GM12878 (cell line): ENCODE measurements around the gene CBLB. TPM values are rescaled to one million over a fixed set of nuclear protein-coding genes. Genes with fewer than 3 reads are reported as not detected.

Experiments
- ATAC-seq: fragments of 200-7000 bp; cut with Tn5 transposase; 3 replicates; pipeline ENCODE4 v1.9.1; 2020; ENCODE audit warnings: mild to moderate bottlenecking, moderate library complexity
- BruUV-seq: library from RNA; stranded (reverse); fragments of 400-500 nt; replicated peaks from 2 replicates; lab custom pipeline; 2021; lab: Mats Ljungman, UMichigan
- CTCF ChIA-PET: fragments of 300-600 bp; sonication (Branson Sonifier 250); formaldehyde crosslinking; extraction: SDS; loops from one replicate; lab custom pipeline; 2021; ENCODE audit warnings: inconsistent platforms; lab: Yijun Ruan, JAX
- POLR2A ChIA-PET: fragments of 350-600 bp; formaldehyde crosslinking; extraction: SDS; loops from one replicate; lab custom pipeline; 2021; ENCODE audit warnings: inconsistent platforms; lab: Charles Lee
- RAD21 ChIA-PET: fragments of 300-600 bp; sonication (Branson Sonifier 250); formaldehyde crosslinking; loops from one replicate; lab custom pipeline; 2023; ENCODE audit warnings: antibody characterized with exemption; ENCODE audit not compliant: unreplicated experiment; lab: Charles Lee
- SMC1A ChIA-PET: fragments of 300-600 bp; sonication (Branson Sonifier 250); formaldehyde crosslinking; loops from one replicate; lab custom pipeline; 2023; ENCODE audit not compliant: unreplicated experiment, uncharacterized antibody; lab: Charles Lee
- DNase-seq: peaks from one replicate; pipeline ENCODE4 v3.0.0-alpha.2; 2011; ENCODE audit warnings: low read depth, low spot score
- FAIRE-seq: peaks from 3 replicates; lab custom pipeline; 2011; peaks lifted over from hg19 to GRCh38; lab: Jason Lieb, UNC
- H2AFZ ChIP-seq: 2 replicates; pipeline ENCODE4 v1.6.0; 2011; ENCODE audit warnings: low read depth, low read length, control low read depth; ENCODE audit not compliant: control insufficient read depth
- H3K27ac ChIP-seq: 2 replicates; pipeline ENCODE4 v1.5.1; 2011; ENCODE audit warnings: control low read depth; ENCODE audit not compliant: control insufficient read depth, insufficient read depth
- H3K27me3 ChIP-seq, 2 experiments: replicated peaks in 1 of 2; 2 replicates each; pipeline versions ENCODE4 v1.6.0 to v1.6.1; 2011; ENCODE audit warnings: low read length in 1 of 2; ENCODE audit not compliant: control insufficient read depth in 2 of 2, insufficient read depth in 2 of 2
- H3K36me3 ChIP-seq, 2 experiments: 2 replicates each; pipeline ENCODE4 v1.5.1; 2011; ENCODE audit warnings: low read length in 1 of 2; ENCODE audit not compliant: control insufficient read depth in 2 of 2, insufficient read depth in 2 of 2
- H3K4me1 ChIP-seq: 2 replicates; pipeline ENCODE4 v1.6.1; 2011; ENCODE audit warnings: mild to moderate bottlenecking, low read length, moderate library complexity, mixed read lengths; ENCODE audit not compliant: control insufficient read depth, insufficient read depth
- H3K4me2 ChIP-seq: 2 replicates; pipeline ENCODE4 v1.6.0; 2011; ENCODE audit warnings: control low read depth; ENCODE audit not compliant: control insufficient read depth, insufficient read depth
- H3K4me3 ChIP-seq: fragments of 200-600 bp; sonication (generic); 2 replicates; pipeline ENCODE4 v1.5.1; 2016
- H3K79me2 ChIP-seq: 2 replicates; pipeline ENCODE4 v1.6.0; 2011; ENCODE audit warnings: low read length; ENCODE audit not compliant: control insufficient read depth, insufficient read depth
- H3K9ac ChIP-seq: 2 replicates; pipeline ENCODE4 v1.8.0; 2011; ENCODE audit warnings: low read length, control low read depth, mixed read lengths; ENCODE audit not compliant: control insufficient read depth, insufficient read depth
- H3K9me3 ChIP-seq: replicated peaks from 3 replicates; pipeline ENCODE4 v1.5.1; 2011; ENCODE audit warnings: mild to moderate bottlenecking, low read length; ENCODE audit not compliant: control insufficient read depth, insufficient read depth
- H4K20me1 ChIP-seq: 2 replicates; pipeline ENCODE4 v1.6.0; 2011; ENCODE audit not compliant: control insufficient read depth, insufficient read depth
- BCL11A ChIP-seq: IDR thresholded peaks from 2 replicates; pipeline ENCODE4 v1.6.1; 2011; ENCODE audit warnings: low read depth, low read length
- BRCA1 ChIP-seq: IDR thresholded peaks from 2 replicates; pipeline ENCODE4 v1.6.1; 2011; ENCODE audit warnings: low read depth, low read length, improper control_type of control experiment
- GATAD2B ChIP-seq: fragments of 450-650 bp; conservative IDR thresholded peaks from 2 replicates; pipeline ENCODE4 v1.6.1; 2017; ENCODE audit warnings: low read depth, mild to moderate bottlenecking, moderate library complexity
- IKZF2 ChIP-seq, 2 experiments: fragments of 450-650 bp; IDR thresholded peaks; 2 replicates each; pipeline ENCODE4 v1.6.1; 2017; ENCODE audit warnings: mild to moderate bottlenecking in 2 of 2, moderate library complexity in 2 of 2
- POLR2A ChIP-seq: IDR thresholded peaks from 2 replicates; pipeline ENCODE4 v1.6.1; 2011; ENCODE audit warnings: low read depth, mild to moderate bottlenecking, low read length
- POU2F2 ChIP-seq: IDR thresholded peaks from 3 replicates; pipeline ENCODE4 v1.6.1; 2011; ENCODE audit warnings: low read depth, mild to moderate bottlenecking, low read length, borderline replicate concordance
- RBBP5 ChIP-seq: fragments of 200-600 bp; sonication (generic); conservative IDR thresholded peaks from 2 replicates; pipeline ENCODE4 v1.6.1; 2016
- STAT3 ChIP-seq: IDR thresholded peaks from 2 replicates; pipeline ENCODE4 v1.6.1; 2011; ENCODE audit warnings: low read depth, low read length, improper control_type of control experiment
- TCF12 ChIP-seq: IDR thresholded peaks from 2 replicates; pipeline ENCODE4 v1.6.1; 2011; ENCODE audit warnings: low read depth, mild to moderate bottlenecking, low read length
- ZNF384 ChIP-seq: IDR thresholded peaks from 2 replicates; pipeline ENCODE4 v1.6.1; 2012; ENCODE audit warnings: low read depth, mild to moderate bottlenecking, low read length, improper control_type of control experiment, borderline replicate concordance
- ZNF622 ChIP-seq: fragments of 450-650 bp; IDR thresholded peaks from 2 replicates; pipeline ENCODE4 v1.6.1; 2017; ENCODE audit warnings: mild to moderate bottlenecking, inconsistent platforms
- in situ Hi-C: fragments of 300-500 bp; cut with MboI; formaldehyde crosslinking; loops from 9 replicates; pipeline ENCODE4 v1.14.3; 2018; ENCODE audit warnings: mixed read lengths
- intact Hi-C: fragments of 100-400 bp; cut with micrococcal nuclease; formaldehyde crosslinking; loops from one replicate; pipeline ENCODE4 v1.14.2; 2022; ENCODE audit not compliant: unreplicated experiment
- polyA plus RNA-seq, 11 experiments: library from polyadenylated mRNA; depleted of rRNA in 4 of 11; unstranded in 6 of 11; stranded (reverse) in 5 of 11; fragments of >200 nt; fragmentation: Nextera tagmentation in 4 of 11; fragmentation: Illumina TruSeq in 1 of 11; extraction: Ambion mirVana in 4 of 11; extraction: Trizol in 1 of 11; gene quantifications; 1 replicate in 1 of 11; 2 replicates in 10 of 11; pipeline versions ENCODE4 v1.2.1 to v1.2.3, GENCODE V29; 2011 to 2016; ENCODE audit warnings: inconsistent platforms in 2 of 11, missing spikeins in 2 of 11, low read depth in 1 of 11
- total RNA-seq, 4 experiments: library from RNA; depleted of rRNA in 3 of 4; stranded (reverse); fragments of >200 nt in 3 of 4; fragmentation: Illumina TruSeq in 1 of 4; extraction: Trizol in 1 of 4; gene quantifications; 2 replicates each; pipeline versions ENCODE4 v1.2.1 to v1.2.3, GENCODE V29; 2013 to 2021
- TF ChIP-seq, protein P1 (sequence below): fragments of 450-650 bp; formaldehyde crosslinking; IDR thresholded peaks from 2 replicates; pipeline ENCODE4 v1.4.0; 2020; ENCODE audit warnings: mild to moderate bottlenecking, moderate library complexity
- TF ChIP-seq, protein P2 (sequence below): fragments of 450-650 bp; IDR thresholded peaks from 2 replicates; pipeline ENCODE4 v1.6.1; 2017; ENCODE audit warnings: mild to moderate bottlenecking, low read depth, inconsistent platforms; ENCODE audit not compliant: poor library complexity, severe bottlenecking
- TF ChIP-seq, protein P3 (sequence below): fragments of 450-650 bp; IDR thresholded peaks from 2 replicates; pipeline ENCODE4 v1.6.1; 2017; ENCODE audit warnings: mild to moderate bottlenecking

CBLB gene
- total and polyA plus RNA-seq, 10 of the 15 experiments (the other 5 are each of a cell fraction or from before 2014, with no cell fraction given), result 17.2 to 107 (median 41.9) TPM

DNA sequence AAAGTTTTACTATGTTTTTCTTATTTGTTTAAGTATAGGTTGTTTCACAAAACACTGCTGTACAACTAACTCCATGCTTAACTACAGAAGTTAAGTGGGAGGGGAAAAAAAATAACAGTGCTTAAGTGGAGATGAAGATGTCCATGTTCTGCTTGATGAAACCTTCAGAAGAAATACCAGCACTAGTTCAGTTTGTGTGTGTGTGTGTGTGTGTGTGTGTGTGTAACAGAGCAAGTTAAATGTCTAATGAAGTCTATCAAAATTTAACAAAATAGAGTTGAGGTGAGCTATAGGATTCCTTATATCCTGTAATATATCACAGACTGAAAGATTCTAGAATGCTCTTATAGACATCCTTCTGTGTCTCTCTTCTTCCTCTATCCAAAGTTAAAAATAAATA lies 44.1 kb upstream of the CBLB start:
- SMC1A ChIA-PET, result interaction anchor here (0.6 kb wide), 1 partner anchor 266 kb away, joined by 3 read pairs; no protein-coding TSS in a partner anchor
- in situ Hi-C loops, result no loop called here
- RAD21 ChIA-PET, result no interaction called here
- TF ChIP-seq ZNF622 (no peak), BRCA1 (no peak), TCF12 (no peak), STAT3 (no peak), RBBP5 (no peak), IKZF2 (IDR thresholded peaks at IDR 0.05) (no peak), POU2F2 (no peak), POLR2A (no peak), ZNF384 (no peak), BCL11A (no peak), GATAD2B (no peak)
- TF ChIP-seq, protein P1, sequence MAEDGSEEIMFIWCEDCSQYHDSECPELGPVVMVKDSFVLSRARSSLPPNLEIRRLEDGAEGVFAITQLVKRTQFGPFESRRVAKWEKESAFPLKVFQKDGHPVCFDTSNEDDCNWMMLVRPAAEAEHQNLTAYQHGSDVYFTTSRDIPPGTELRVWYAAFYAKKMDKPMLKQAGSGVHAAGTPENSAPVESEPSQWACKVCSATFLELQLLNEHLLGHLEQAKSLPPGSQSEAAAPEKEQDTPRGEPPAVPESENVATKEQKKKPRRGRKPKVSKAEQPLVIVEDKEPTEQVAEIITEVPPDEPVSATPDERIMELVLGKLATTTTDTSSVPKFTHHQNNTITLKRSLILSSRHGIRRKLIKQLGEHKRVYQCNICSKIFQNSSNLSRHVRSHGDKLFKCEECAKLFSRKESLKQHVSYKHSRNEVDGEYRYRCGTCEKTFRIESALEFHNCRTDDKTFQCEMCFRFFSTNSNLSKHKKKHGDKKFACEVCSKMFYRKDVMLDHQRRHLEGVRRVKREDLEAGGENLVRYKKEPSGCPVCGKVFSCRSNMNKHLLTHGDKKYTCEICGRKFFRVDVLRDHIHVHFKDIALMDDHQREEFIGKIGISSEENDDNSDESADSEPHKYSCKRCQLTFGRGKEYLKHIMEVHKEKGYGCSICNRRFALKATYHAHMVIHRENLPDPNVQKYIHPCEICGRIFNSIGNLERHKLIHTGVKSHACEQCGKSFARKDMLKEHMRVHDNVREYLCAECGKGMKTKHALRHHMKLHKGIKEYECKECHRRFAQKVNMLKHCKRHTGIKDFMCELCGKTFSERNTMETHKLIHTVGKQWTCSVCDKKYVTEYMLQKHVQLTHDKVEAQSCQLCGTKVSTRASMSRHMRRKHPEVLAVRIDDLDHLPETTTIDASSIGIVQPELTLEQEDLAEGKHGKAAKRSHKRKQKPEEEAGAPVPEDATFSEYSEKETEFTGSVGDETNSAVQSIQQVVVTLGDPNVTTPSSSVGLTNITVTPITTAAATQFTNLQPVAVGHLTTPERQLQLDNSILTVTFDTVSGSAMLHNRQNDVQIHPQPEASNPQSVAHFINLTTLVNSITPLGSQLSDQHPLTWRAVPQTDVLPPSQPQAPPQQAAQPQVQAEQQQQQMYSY (CRISPR knock-in tag), result no peak
- TF ChIP-seq, protein P2, sequence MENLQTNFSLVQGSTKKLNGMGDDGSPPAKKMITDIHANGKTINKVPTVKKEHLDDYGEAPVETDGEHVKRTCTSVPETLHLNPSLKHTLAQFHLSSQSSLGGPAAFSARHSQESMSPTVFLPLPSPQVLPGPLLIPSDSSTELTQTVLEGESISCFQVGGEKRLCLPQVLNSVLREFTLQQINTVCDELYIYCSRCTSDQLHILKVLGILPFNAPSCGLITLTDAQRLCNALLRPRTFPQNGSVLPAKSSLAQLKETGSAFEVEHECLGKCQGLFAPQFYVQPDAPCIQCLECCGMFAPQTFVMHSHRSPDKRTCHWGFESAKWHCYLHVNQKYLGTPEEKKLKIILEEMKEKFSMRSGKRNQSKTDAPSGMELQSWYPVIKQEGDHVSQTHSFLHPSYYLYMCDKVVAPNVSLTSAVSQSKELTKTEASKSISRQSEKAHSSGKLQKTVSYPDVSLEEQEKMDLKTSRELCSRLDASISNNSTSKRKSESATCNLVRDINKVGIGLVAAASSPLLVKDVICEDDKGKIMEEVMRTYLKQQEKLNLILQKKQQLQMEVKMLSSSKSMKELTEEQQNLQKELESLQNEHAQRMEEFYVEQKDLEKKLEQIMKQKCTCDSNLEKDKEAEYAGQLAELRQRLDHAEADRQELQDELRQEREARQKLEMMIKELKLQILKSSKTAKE, result no peak
- TF ChIP-seq, protein P3, sequence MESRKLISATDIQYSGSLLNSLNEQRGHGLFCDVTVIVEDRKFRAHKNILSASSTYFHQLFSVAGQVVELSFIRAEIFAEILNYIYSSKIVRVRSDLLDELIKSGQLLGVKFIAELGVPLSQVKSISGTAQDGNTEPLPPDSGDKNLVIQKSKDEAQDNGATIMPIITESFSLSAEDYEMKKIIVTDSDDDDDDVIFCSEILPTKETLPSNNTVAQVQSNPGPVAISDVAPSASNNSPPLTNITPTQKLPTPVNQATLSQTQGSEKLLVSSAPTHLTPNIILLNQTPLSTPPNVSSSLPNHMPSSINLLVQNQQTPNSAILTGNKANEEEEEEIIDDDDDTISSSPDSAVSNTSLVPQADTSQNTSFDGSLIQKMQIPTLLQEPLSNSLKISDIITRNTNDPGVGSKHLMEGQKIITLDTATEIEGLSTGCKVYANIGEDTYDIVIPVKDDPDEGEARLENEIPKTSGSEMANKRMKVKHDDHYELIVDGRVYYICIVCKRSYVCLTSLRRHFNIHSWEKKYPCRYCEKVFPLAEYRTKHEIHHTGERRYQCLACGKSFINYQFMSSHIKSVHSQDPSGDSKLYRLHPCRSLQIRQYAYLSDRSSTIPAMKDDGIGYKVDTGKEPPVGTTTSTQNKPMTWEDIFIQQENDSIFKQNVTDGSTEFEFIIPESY, result no peak

More for the DNA sequence above, 44.1 kb upstream of the CBLB start:
- FAIRE-seq (no peak), DNase-seq (no peak), ATAC-seq (no peak)
- Histone ChIP-seq H3K4me2 (no peak overlapping the region), H3K27me3 (no peaks in the 10 kb centered on the region), H3K9me3 (no peaks in the 10 kb centered on the region; the same call in 1 of the 3 replicates), H3K4me1 (no peaks in the 10 kb centered on the region), H3K9ac (no peak overlapping the region), H2AFZ (no peak overlapping the region), H3K36me3 (no peaks in the 10 kb centered on the region), H3K4me3 (no peak overlapping the region), H4K20me1 (no peaks in the 10 kb centered on the region), H3K27ac (no peak overlapping the region), H3K79me2 (no peaks in the 10 kb centered on the region)
- intact Hi-C loops, result no loop called here
- CTCF ChIA-PET, result interaction anchor here (0.6 kb wide), 2 partner anchors 11 to 29 kb away, joined by 3 to 5 read pairs; no protein-coding TSS in a partner anchor
- POLR2A ChIA-PET, result no interaction called here
- BruUV-seq, result no TSS peak
